Suprapubic skin (tissue), 3 donors: ENCODE data around the gene FAM107A.

Experiments used
- EP300 ChIP-seq: sonication (generic); formaldehyde crosslinking; IDR thresholded peaks from one replicate; pipeline ENCODE4 v1.6.1; 2017; ENCODE audit warnings: antibody characterized with exemption
- POLR2A ChIP-seq, 2 donors: fragments of 450-650 bp; IDR thresholded peaks; one replicate each; pipeline ENCODE4 v1.6.1; 2017; ENCODE audit warnings: antibody characterized with exemption in 2 of 2, mild to moderate bottlenecking in 2 of 2, moderate library complexity in 2 of 2
- TF ChIP-seq, protein P1 (sequence below), 2 donors: fragments of 200-600 bp in 1 of 2; fragments of 450-650 bp in 1 of 2; sonication (generic) in 1 of 2; IDR thresholded peaks; one replicate each; pipeline ENCODE4 v1.5.1; 2016 to 2019; ENCODE audit warnings: antibody characterized with exemption in 2 of 2, mild to moderate bottlenecking in 1 of 2, moderate library complexity in 1 of 2

DNA sequence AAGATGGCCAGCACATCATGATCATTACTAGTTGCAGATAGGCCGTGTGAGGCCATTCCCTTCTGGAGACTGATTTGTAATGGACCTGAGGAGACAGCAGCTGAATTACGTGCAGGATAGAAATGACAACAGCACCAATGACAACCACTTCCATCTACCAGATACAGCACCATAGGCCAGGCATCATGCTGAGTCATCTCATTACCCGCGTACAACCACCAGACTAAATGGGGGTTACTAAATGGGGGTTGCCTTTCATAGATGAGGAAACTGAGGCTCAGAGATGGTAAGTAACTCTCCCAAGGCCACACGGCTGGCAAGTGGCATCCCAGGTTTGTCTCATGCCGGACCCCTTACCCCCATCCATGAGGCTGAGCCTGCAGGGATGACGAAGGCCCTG lies 32.8 kb upstream of the FAM107A start:
- TF ChIP-seq, protein P1, sequence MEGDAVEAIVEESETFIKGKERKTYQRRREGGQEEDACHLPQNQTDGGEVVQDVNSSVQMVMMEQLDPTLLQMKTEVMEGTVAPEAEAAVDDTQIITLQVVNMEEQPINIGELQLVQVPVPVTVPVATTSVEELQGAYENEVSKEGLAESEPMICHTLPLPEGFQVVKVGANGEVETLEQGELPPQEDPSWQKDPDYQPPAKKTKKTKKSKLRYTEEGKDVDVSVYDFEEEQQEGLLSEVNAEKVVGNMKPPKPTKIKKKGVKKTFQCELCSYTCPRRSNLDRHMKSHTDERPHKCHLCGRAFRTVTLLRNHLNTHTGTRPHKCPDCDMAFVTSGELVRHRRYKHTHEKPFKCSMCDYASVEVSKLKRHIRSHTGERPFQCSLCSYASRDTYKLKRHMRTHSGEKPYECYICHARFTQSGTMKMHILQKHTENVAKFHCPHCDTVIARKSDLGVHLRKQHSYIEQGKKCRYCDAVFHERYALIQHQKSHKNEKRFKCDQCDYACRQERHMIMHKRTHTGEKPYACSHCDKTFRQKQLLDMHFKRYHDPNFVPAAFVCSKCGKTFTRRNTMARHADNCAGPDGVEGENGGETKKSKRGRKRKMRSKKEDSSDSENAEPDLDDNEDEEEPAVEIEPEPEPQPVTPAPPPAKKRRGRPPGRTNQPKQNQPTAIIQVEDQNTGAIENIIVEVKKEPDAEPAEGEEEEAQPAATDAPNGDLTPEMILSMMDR (IDR thresholded peaks at IDR 0.05): no peak
- TF ChIP-seq POLR2A (IDR thresholded peaks at IDR 0.05) (no peak), EP300 (no peak)
